Kidney (tissue), 14 donors: Measurements from ENCODE around the gene MAP3K13. TPM values are rescaled to one million over a fixed set of nuclear protein-coding genes. Genes with fewer than 3 reads are reported as not detected.
"Not testable (repeated sequence)": the region's sequence is repeated elsewhere in the genome, so short reads cannot be mapped to it uniquely, and the experiment has no call there.

ENCODE experiments used
- DNase-seq, 5 donors: peaks; one replicate each; pipeline ENCODE4 v3.0.0-alpha.2; 2013 to 2020
- FAIRE-seq: peaks from 2 replicates; lab custom pipeline; 2012; peaks lifted over from hg19 to GRCh38; lab: Jason Lieb, UNC
- H3K27ac ChIP-seq, 2 donors: one replicate each; pipeline ENCODE4 v1.7.0; 2013; ENCODE audit warnings: low read depth in 2 of 2, low read length in 2 of 2, inconsistent platforms in 1 of 2
- H3K27me3 ChIP-seq: one replicate; pipeline ENCODE4 v1.7.1; 2013; ENCODE audit warnings: low read length, inconsistent platforms; ENCODE audit not compliant: control insufficient read depth, insufficient read depth
- H3K36me3 ChIP-seq, 3 donors: one replicate each; pipeline versions ENCODE4 v1.7.0 to v1.7.1; 2013; ENCODE audit warnings: low read length in 3 of 3, control low read depth in 1 of 3, inconsistent platforms in 1 of 3; ENCODE audit not compliant: insufficient read depth in 3 of 3, control insufficient read depth in 2 of 3
- H3K4me1 ChIP-seq, 3 donors: one replicate each; pipeline versions ENCODE4 v1.7.0 to v1.7.1; 2013; ENCODE audit warnings: low read length in 3 of 3, inconsistent platforms in 1 of 3, low read depth in 1 of 3; ENCODE audit not compliant: control insufficient read depth in 2 of 3, insufficient read depth in 2 of 3
- H3K4me3 ChIP-seq, 3 donors: one replicate each; pipeline versions ENCODE4 v1.7.0 to v1.8.1; 2013; ENCODE audit warnings: low read length in 3 of 3, control low read depth in 1 of 3, inconsistent platforms in 1 of 3
- H3K9ac ChIP-seq, 3 donors: one replicate each; pipeline versions ENCODE4 v1.7.0 to v1.7.1; 2013; ENCODE audit warnings: low read length in 3 of 3, control low read depth in 1 of 3, inconsistent platforms in 1 of 3
- H3K9me3 ChIP-seq, 3 donors: one replicate each; pipeline versions ENCODE4 v1.7.0 to v1.7.1; 2013; ENCODE audit warnings: low read length in 3 of 3, control low read depth in 1 of 3, inconsistent platforms in 1 of 3; ENCODE audit not compliant: control insufficient read depth in 2 of 3, insufficient read depth in 1 of 3
- CTCF ChIP-seq: IDR thresholded peaks from 3 replicates; pipeline ENCODE4 v1.5.1; 2012; ENCODE audit warnings: mild to moderate bottlenecking, moderate library complexity, borderline replicate concordance; ENCODE audit not compliant: insufficient read depth; ENCODE audit errors: extremely low read depth
- intact Hi-C: fragments of 100-400 bp; cut with DNase I; formaldehyde crosslinking; loops from one replicate; pipeline ENCODE4 v1.11.1; 2022
- polyA plus RNA-seq: library from polyadenylated mRNA; stranded (reverse); fragments of 350-450 nt; fragmentation: Illumina TruSeq; extraction: RNeasy Lipid Tissue Mini Kit (QIAGEN cat#74804); gene quantifications from one replicate; pipeline ENCODE4 v1.2.3, GENCODE V29; 2014; ENCODE audit warnings: low read depth, low replicate concordance; ENCODE audit not compliant: insufficient read depth
- total RNA-seq: library from RNA; stranded (reverse); fragmentation: NEBNext Ultra II Directional; extraction: Animal tissue kit (Norgen Biotek cat#: 25700); gene quantifications from one replicate; pipeline ENCODE4 v1.2.1, GENCODE V29; 2021
- donor health status: control.
- donor health status: control.
- donor health status: control.
- donor health status: control.
- donor health status: control.
- donor health status: DM: yes; HTN: yes; CAD: no.
- donor health status: Normal renal cell carcinoma (clear cell type).

Gene MAP3K13
- total and polyA plus RNA-seq, 2 donors from 2014 or later = 33.0 to 44.1 TPM

DNA sequence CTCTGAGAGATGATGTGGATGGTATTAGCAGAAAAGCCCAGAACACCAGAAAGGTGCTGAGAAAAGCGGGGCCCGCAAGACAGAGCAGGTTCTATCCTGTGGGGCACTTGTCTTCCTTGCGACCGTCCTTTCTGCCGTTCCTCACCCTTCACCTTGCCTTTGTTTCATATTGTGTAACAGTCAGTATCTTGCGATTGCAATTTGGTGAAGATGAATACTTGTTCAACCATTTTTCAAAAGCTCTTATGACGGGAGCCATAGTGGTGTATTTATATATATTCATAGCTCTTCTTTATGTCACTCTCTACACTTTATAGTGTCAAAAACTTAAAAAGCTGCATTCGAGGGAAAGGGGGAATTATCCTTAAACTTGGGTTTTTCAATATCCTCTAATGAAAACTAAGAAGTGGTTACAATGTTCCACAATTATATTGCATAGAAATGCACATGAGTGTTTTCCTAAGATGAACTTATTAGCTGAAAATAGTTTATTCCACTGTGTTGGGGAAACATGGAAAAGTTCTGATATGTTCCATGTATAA is 797 bp downstream of the MAP3K13 start:
- intact Hi-C loops = no loop called here
- Histone ChIP-seq H3K4me1 (peaks cover 0 to 11% (median 6%) of the 10 kb centered on the region in 3 donors), H3K9ac (peak overlapping the region; percentile 41 to 89 (median 85)), H3K27me3 (no peaks in the 10 kb centered on the region), H3K27ac (no peak overlapping the region), H3K9me3 (no peaks in the 10 kb centered on the region), H3K36me3 (no peaks in the 10 kb centered on the region), H3K4me3 (peak overlapping the region; percentile 77 to 87 (median 83))
- no peak for TF ChIP-seq CTCF
- no peak for FAIRE-seq
- DNase-seq = no peak

DNA sequence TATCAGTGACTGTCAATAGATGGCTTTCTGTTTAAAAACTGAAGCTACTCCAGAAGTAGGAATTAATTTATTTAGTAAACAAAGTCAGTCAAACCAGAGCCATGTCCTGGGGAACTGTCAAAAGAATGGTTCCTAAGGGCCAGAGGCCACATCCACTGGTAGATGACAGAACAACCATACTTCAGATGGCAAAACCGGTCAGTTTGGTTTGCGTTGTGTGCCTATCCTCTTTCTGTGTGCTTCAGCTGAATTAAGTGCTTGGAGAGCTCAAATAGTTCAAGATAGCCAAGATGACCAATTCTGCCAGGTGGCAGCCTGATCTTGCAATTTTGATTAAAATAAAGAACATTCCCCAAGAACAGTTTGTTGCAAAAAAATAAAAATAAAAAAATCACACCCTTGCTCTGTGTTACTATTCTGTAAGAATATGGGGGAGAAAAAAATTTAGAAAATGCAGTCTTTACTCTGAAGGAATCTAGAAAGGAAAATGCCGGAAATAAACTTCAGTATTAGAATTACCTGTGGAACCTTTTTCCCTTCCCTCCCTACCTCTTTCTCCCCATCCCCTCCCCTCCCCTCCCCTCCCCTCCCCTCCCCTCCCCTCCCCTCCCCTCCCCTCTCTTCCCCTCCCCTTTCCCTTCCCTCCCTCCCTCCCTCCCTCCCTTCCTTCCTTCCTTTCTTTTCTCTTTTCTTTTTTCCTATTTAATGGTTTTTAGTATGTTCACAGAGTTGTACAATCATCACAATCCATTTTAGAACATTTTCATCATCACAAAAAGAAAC is 2.5 kb downstream of the MAP3K13 start:
- peak in 1 of 5 donors; percentile 9 for DNase-seq

DNA sequence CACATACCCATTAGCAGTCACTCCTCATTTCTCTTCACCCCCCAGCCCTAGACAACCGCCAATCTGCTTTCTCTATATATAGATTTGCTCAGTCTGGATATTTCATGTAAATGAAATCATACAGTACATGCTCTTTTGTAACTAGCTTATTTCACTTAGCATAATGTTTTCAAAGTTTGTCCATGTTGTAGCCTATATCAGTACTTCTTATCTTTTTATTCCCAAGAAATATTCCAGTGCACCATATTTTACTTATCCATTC is 3.1 kb downstream of the MAP3K13 start:
- no peak overlapping the region for H3K27ac ChIP-seq
- TF ChIP-seq CTCF = no peak
- no peaks in the 10 kb centered on the region for H3K36me3 ChIP-seq
- DNase-seq = no peak
- intact Hi-C loops = no loop called here
- H3K9ac ChIP-seq = no peak overlapping the region
- no peak overlapping the region for H3K4me3 ChIP-seq
- H3K4me1 ChIP-seq = peaks cover 0 to 11% (median 6%) of the 10 kb centered on the region in 3 donors
- H3K9me3 ChIP-seq = no peaks in the 10 kb centered on the region
- H3K27me3 ChIP-seq = no peaks in the 10 kb centered on the region
- no peak for FAIRE-seq

More for the DNA sequence above, 2.5 kb downstream of the MAP3K13 start:
- Histone ChIP-seq H3K36me3 (no peaks in the 10 kb centered on the region), H3K9ac (no peak overlapping the region), H3K9me3 (no peaks in the 10 kb centered on the region), H3K4me3 (no peak overlapping the region), H3K4me1 (peaks cover 0 to 12% (median 6%) of the 10 kb centered on the region in 3 donors), H3K27ac (no peak overlapping the region), H3K27me3 (no peaks in the 10 kb centered on the region)
- no peak for TF ChIP-seq CTCF
- intact Hi-C loops = no loop called here
- FAIRE-seq = no peak

DNA sequence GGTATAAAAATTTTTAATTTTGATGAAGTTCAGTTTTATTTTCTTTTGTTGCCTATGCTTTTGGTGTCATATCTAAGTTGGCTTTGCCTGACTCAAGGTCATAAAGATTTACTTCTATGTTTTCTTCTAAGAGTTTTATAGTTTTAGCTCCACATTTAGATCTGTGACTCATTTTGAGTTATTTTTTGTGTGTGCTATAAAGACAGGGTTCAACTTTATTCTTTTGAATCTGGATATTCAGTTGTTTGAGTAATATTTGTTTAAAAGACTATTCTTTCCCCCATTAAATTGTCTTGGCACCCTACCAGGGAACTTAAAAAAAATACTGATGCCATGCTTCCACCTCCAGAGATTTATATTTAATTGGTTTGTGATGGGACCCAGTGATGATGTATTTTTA is 4.0 kb downstream of the MAP3K13 start:
- no peaks in the 10 kb centered on the region for H3K36me3 ChIP-seq
- intact Hi-C loops = no loop called here
- no peaks in the 10 kb centered on the region for H3K9me3 ChIP-seq
- FAIRE-seq (no peak), DNase-seq (no peak)
- H3K27me3 ChIP-seq = no peaks in the 10 kb centered on the region
- H3K4me1 ChIP-seq = peaks cover 0 to 11% (median 6%) of the 10 kb centered on the region in 3 donors
- no peak for TF ChIP-seq CTCF
- H3K27ac ChIP-seq = no peak overlapping the region
- no peak overlapping the region for H3K4me3 ChIP-seq
- H3K9ac ChIP-seq = no peak overlapping the region

- H3K4me1 ChIP-seq, H3K27ac ChIP-seq, H3K27me3 ChIP-seq, DNase-seq, intact Hi-C loops, H3K4me3 ChIP-seq, H3K9ac ChIP-seq, H3K9me3 ChIP-seq, H3K36me3 ChIP-seq, FAIRE-seq: not testable (repeated sequence)
Measured at GRCh38 chr3:185370349-185370748, 7.4 kb downstream of the MAP3K13 start.
